ENCODE measurements around the gene TRMT11. TPM values are rescaled to one million over a fixed set of nuclear protein-coding genes. Genes with fewer than 3 reads are reported as not detected.

TRMT11 gene
- polyA plus RNA-seq, 3 donors: 2.1 to 3.3 (median 2.1) TPM

GRCh38 chr6:125939791-125940190, 46.5 kb upstream of the TRMT11 start:
- Mint-ChIP-seq H3K4me1 (peaks cover 16% of the 10 kb centered on the region), H3K36me3 (no peaks in the 10 kb centered on the region), H3K27me3 (ENCODE audit: low read depth in 3 of 3) (peaks cover 0 to 2% (median 2%) of the 10 kb centered on the region in 3 donors), H3K27ac (no peak overlapping the region), H3K4me3 (no peak overlapping the region), H3K9me3 (peaks cover 0 to 3% (median 0%) of the 10 kb centered on the region in 7 donors)
- Histone ChIP-seq H4K20me1 (ENCODE audit: insufficient read depth, low read length) (no peaks in the 10 kb centered on the region), H2AFZ (ENCODE audit: insufficient read depth, low read depth, low read length, poor library complexity, severe bottlenecking) (no peak overlapping the region), H3K9ac (ENCODE audit: insufficient read depth, low read length, poor library complexity, severe bottlenecking) (no peak overlapping the region), H3K9me3 (replicated peaks in 1 of 2; ENCODE audit: control insufficient read depth in 1 of 2, insufficient read depth in 1 of 2, low read length in 2 of 2) (no peaks in the 10 kb centered on the region), H3K27me3 (ENCODE audit: control insufficient read depth in 2 of 2, insufficient read depth in 2 of 2, low read length in 2 of 2) (no peaks in the 10 kb centered on the region), H3K79me2 (ENCODE audit: insufficient read depth, low read length) (no peaks in the 10 kb centered on the region), H3K27ac (ENCODE audit: low read depth in 1 of 2, low read length in 2 of 2) (no peak overlapping the region), H3K4me3 (replicated peaks in 1 of 3; ENCODE audit: low read depth in 2 of 3, low read length in 3 of 3) (no peak overlapping the region), H3K4me2 (replicated peaks; ENCODE audit: extremely low read depth, low read length, poor library complexity, severe bottlenecking) (no peak overlapping the region), H3K4me1 (ENCODE audit: control insufficient read depth in 1 of 2, insufficient read depth in 2 of 2, low read length in 2 of 2) (peaks cover 5 to 10% of the 10 kb centered on the region in 2 donors), H3K36me3 (replicated peaks in 1 of 2; ENCODE audit: control insufficient read depth in 1 of 2, insufficient read depth in 2 of 2, low read length in 2 of 2) (no peaks in the 10 kb centered on the region)
- intact Hi-C loops (cut with micrococcal nuclease): no loop called here
- DNase-seq: no peak
- no peak for TF ChIP-seq CTCF (IDR thresholded peaks at IDR 0.05)
- WGBS (ENCODE audit: insufficient coverage): 83% methylated on average over 1 of the region's 2 CpGs

DNA sequence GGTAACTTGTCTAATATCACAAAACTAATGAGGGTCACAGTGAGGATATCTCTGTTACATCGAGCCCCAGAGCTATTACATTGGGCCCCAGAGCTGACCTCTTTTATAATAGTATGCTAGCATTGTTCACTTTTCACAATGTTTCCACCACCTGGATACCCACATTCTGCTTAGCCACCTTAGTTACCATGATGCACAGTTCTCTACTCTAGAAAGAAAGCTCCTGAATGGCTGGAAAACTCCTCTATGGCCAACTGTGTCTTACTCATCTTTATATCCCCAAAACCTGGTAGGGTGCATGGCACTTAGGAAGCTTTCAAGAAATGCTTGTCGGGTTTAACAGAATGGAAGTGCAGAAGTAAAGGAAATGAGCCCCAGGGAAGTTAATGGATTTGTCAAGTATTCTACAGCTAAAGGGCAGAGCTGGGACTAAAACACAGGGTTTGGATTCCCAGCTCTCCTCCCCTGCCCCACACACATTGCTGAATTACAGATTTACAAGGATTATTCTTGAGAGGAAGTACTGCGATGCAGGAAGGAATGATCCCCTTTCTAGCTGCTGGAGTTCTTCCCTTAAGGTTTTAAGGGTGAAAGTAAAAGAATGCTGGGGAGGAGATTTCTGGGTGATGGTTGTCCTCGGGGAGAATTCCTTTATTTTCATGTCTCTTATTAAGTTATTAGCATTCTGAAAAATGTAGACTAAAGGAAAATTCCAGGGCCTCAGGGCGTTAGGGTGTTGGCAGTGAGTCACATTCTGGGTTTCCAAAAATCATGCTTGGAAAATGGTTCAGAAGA, 45.9 kb upstream of the TRMT11 start:
- Histone ChIP-seq H3K4me3 (replicated peaks in 1 of 3; ENCODE audit: low read depth in 2 of 3, low read length in 3 of 3) (no peak overlapping the region), H3K36me3 (replicated peaks in 1 of 2; ENCODE audit: control insufficient read depth in 1 of 2, insufficient read depth in 2 of 2, low read length in 2 of 2) (no peaks in the 10 kb centered on the region), H3K9me3 (replicated peaks in 1 of 2; ENCODE audit: control insufficient read depth in 1 of 2, insufficient read depth in 1 of 2, low read length in 2 of 2) (no peaks in the 10 kb centered on the region), H2AFZ (ENCODE audit: insufficient read depth, low read depth, low read length, poor library complexity, severe bottlenecking) (no peak overlapping the region), H3K27me3 (ENCODE audit: control insufficient read depth in 2 of 2, insufficient read depth in 2 of 2, low read length in 2 of 2) (no peaks in the 10 kb centered on the region), H3K79me2 (ENCODE audit: insufficient read depth, low read length) (no peaks in the 10 kb centered on the region), H3K4me2 (replicated peaks; ENCODE audit: extremely low read depth, low read length, poor library complexity, severe bottlenecking) (no peak overlapping the region), H3K9ac (ENCODE audit: insufficient read depth, low read length, poor library complexity, severe bottlenecking) (no peak overlapping the region), H3K4me1 (ENCODE audit: control insufficient read depth in 1 of 2, insufficient read depth in 2 of 2, low read length in 2 of 2) (peaks cover 8 to 15% of the 10 kb centered on the region in 2 donors), H3K27ac (ENCODE audit: low read depth in 1 of 2, low read length in 2 of 2) (no peak overlapping the region), H4K20me1 (ENCODE audit: insufficient read depth, low read length) (no peaks in the 10 kb centered on the region)
- Mint-ChIP-seq H3K27ac (no peak overlapping the region), H3K4me1 (peaks cover 20% of the 10 kb centered on the region), H3K36me3 (no peaks in the 10 kb centered on the region), H3K9me3 (peaks cover 0 to 3% (median 0%) of the 10 kb centered on the region in 7 donors), H3K27me3 (ENCODE audit: low read depth in 3 of 3) (peaks cover 0 to 2% (median 0%) of the 10 kb centered on the region in 3 donors), H3K4me3 (no peak overlapping the region)
- no peak for TF ChIP-seq CTCF (IDR thresholded peaks at IDR 0.05)
- intact Hi-C loops (cut with micrococcal nuclease): no loop called here
- no CpG with 5 or more reads among the region's 5 CpGs for WGBS (ENCODE audit: insufficient coverage)
- DNase-seq: no peak
